ENCODE measurements around the gene SH3PXD2A.
"Not testable (repeated sequence)": the region's sequence is repeated elsewhere in the genome, so short reads cannot be mapped to it uniquely, and the experiment has no call there.

Gene SH3PXD2A

GRCh38 chr10:103637927-103638557, 217.3 kb downstream of the SH3PXD2A start:
- no peak for TF ChIP-seq CTCF (IDR thresholded peaks at IDR 0.05; ENCODE audit: low read depth, low read length)
- H3K4me3 ChIP-seq (ENCODE audit: low read depth, low read length): no peak overlapping the region

- no peak for TF ChIP-seq CTCF (IDR thresholded peaks at IDR 0.05; ENCODE audit: low read depth, low read length)
- H3K4me3 ChIP-seq (ENCODE audit: low read depth, low read length): no peak overlapping the region
Observed at GRCh38 chr10:103637011-103637410, 218.4 kb downstream of the SH3PXD2A start.

- H3K4me3 ChIP-seq (ENCODE audit: low read depth, low read length): no peak overlapping the region
- no peak for TF ChIP-seq CTCF (IDR thresholded peaks at IDR 0.05; ENCODE audit: low read depth, low read length)
Observed at GRCh38 chr10:103636492-103636891, 218.9 kb downstream of the SH3PXD2A start.

GRCh38 chr10:103635580-103635979, 219.8 kb downstream of the SH3PXD2A start:
- H3K4me3 ChIP-seq (ENCODE audit: low read depth, low read length): no peak overlapping the region
- no peak for TF ChIP-seq CTCF (IDR thresholded peaks at IDR 0.05; ENCODE audit: low read depth, low read length)

- TF ChIP-seq CTCF (IDR thresholded peaks at IDR 0.05; ENCODE audit: low read depth, low read length): no peak
Observed at GRCh38 chr10:103633846-103634245, 221.5 kb downstream of the SH3PXD2A start.

GRCh38 chr10:103632871-103633270, 222.5 kb downstream of the SH3PXD2A start:
- not testable (repeated sequence) for H3K4me3 ChIP-seq (ENCODE audit: low read depth, low read length)

More at GRCh38 chr10:103633846-103634245, 221.5 kb downstream of the SH3PXD2A start:
- H3K4me3 ChIP-seq (ENCODE audit: low read depth, low read length): no peak overlapping the region

- TF ChIP-seq CTCF (IDR thresholded peaks at IDR 0.05; ENCODE audit: low read depth, low read length): no peak
Observed at GRCh38 chr10:103632247-103632642, 223.1 kb downstream of the SH3PXD2A start.

GRCh38 chr10:103630156-103630555, 225.2 kb downstream of the SH3PXD2A start:
- TF ChIP-seq CTCF (IDR thresholded peaks at IDR 0.05; ENCODE audit: low read depth, low read length): no peak
- H3K4me3 ChIP-seq (ENCODE audit: low read depth, low read length): no peak overlapping the region

More at GRCh38 chr10:103632247-103632642, 223.1 kb downstream of the SH3PXD2A start:
- no peak overlapping the region for H3K4me3 ChIP-seq (ENCODE audit: low read depth, low read length)
